NCI-H2196 (cell line): ENCODE measurements around the gene ROM1.
"Not testable (repeated sequence)": the region's sequence is repeated elsewhere in the genome, so short reads cannot be mapped to it uniquely, and the experiment has no call there.

ENCODE experiments used
- DNase-seq: peaks from one replicate; lab custom pipeline; 2025; ENCODE audit not compliant: unreplicated experiment; lab: John Stamatoyannopoulos, UW

Gene ROM1

GRCh38 chr11:62648185-62648966, 35.3 kb downstream of the ROM1 start:
- DNase-seq, result no peak

DNA sequence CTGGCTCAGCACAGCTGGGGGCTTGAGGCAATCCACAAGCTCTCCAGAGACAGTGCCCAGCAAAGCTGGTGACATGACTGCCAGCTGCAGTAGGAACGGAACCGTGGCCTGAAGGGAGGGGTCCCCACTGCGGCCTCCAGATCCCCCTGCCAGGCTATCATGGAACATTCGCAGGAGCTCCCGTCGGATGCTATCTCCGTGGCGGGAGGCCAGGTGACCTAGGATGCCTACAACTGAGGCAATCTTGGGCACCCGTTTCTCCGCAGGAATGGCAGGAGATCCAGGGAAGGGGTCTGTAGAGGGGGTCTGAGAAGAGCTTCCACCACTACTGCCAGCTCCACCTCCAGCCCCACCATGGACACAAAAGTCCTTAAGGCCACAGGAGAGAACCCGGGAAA, 35.9 kb downstream of the ROM1 start:
- DNase-seq, result no peak

DNA sequence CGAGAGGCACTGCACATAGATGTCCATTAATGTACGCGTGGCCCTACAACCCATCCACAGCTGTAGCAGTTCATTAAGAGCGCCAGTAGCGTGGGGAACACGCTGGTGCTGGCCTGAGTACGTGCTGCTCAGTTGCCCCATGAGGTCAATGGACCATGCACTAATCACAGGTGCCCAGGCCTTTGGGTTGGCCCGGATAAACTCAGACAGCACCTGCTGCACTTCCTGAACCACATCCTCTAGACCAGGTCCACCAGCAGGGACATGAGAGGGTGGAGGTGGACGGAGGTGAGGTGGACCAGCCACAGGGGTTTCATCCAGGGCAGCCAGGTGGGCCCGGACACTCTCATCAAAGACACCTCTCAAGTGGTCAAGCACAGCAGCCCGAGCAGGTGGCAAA, 36.4 kb downstream of the ROM1 start:
- no peak for DNase-seq

- not testable (repeated sequence) for DNase-seq
Measured at GRCh38 chr11:62650283-62650682, 37.2 kb downstream of the ROM1 start.

DNA sequence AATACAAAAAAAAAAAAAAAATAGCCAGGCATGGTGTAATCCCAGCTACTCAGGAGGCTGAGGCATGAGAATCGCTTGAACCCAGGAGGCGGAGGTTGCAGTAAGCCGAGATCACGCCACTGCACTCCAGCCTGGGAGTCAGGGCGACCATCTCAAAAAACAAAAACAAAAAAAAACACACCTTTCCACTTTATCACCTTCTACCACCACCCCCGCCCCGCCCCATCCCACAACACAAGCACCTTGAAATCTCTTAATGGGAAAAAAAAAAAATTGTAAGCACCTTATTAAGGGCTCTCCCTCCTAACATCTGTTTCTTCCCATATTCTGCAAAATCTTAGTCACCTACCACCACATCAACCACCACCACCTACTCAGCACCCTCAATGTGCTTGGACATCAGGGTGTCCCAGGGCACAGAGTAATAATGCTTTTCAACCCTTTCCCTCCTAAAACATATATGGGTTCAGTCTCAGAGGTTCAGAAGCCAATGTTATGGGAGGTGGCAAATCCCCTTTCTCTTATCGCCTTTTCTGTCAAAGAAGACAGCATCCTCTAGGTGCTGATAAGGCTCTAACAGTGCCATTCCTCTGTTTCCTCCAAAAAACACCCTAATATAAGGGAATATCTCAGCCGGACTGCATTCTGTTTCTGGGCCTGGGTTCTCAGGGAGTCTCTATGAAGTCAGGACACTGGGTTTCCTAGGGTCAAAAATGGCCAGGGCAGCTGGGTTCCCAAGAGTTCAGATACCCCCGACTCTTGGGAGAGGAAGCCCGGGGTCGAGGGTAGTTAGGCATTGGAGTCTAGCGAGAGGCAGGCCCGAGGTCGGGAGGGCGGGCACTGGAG, 39.3 kb downstream of the ROM1 start:
- DNase-seq, result no peak

DNA sequence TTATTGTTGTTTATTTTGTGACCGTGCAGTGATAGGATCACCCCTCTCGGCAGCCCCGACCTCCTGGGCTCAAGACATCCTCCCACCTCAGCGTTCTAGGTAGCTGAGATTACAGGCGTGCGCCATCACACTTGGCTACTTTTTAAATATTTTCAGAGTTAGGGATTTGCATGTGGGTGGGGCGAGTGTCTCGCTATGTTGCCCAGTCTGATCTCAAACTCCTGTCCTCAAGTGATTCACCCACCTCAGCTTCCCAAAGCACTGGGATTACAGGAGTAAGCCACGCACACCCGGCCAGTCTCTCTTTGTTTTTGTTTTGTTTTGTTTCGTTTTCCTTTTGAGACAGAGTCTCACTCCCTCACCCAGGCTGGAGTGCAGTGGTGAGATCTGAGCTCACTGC, 41.2 kb downstream of the ROM1 start:
- no peak for DNase-seq

- DNase-seq, result no peak
Measured at GRCh38 chr11:62656796-62657429, 43.9 kb downstream of the ROM1 start.

DNA sequence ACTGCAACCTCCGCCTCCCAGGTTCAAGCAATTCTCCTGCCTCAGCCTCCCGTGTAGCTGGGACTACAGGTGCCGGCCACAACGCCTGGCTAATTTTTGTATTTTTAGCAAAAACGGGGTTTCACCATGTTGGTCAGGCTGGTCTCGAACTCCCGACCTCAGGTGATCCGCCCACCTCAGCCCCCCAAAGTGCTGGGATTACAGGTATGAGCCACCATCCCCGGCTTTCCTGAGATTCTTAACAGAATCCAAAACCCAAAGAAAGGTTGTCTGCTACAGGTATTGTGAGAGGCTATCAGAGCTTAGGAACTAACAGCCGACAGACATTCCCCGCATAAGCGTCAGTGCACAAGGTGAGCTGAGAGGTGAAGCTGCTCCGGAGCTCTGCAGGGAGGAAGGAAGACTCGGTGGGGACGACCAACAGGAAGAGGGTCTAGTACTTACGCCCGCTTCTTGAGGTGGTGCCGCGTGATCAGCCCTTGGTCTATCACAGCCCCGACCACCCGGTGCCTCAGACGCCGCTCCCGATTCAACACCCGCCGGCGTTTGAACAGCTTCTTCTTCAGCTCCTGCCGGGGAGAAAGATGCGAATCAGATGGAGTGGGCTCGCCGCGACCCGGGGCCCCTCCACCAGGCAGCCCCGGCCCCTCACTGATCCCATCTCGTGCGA, 51.5 kb downstream of the ROM1 start:
- peak; percentile 65 for DNase-seq
